Measurements from ENCODE around the gene SF3B3.

The SF3B3 gene

GRCh38 chr16:70523743-70524398 is at the start of gene SF3B3:
TSS of gene SF3B3 (plus strand) at chr16:70523816. CDS start at chr16:70526657, 2,841 bp downstream.
- DNase-seq (ENCODE audit: low read depth): peak; percentile 36
- TF ChIP-seq, protein P1, sequence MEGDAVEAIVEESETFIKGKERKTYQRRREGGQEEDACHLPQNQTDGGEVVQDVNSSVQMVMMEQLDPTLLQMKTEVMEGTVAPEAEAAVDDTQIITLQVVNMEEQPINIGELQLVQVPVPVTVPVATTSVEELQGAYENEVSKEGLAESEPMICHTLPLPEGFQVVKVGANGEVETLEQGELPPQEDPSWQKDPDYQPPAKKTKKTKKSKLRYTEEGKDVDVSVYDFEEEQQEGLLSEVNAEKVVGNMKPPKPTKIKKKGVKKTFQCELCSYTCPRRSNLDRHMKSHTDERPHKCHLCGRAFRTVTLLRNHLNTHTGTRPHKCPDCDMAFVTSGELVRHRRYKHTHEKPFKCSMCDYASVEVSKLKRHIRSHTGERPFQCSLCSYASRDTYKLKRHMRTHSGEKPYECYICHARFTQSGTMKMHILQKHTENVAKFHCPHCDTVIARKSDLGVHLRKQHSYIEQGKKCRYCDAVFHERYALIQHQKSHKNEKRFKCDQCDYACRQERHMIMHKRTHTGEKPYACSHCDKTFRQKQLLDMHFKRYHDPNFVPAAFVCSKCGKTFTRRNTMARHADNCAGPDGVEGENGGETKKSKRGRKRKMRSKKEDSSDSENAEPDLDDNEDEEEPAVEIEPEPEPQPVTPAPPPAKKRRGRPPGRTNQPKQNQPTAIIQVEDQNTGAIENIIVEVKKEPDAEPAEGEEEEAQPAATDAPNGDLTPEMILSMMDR (IDR thresholded peaks at IDR 0.05; ENCODE audit: insufficient read depth, low read depth, low read length, missing control alignments): no peak
- H3K4me3 ChIP-seq (ENCODE audit: low read length): peak within 1 kb of the TSS; percentile 97

- no peak overlapping the region for H3K4me3 ChIP-seq (ENCODE audit: low read length)
- no peak for DNase-seq (ENCODE audit: low read depth)
- TF ChIP-seq, protein P1 (IDR thresholded peaks at IDR 0.05; ENCODE audit: insufficient read depth, low read depth, low read length, missing control alignments): no peak
These were observed 49.1 kb upstream of the SF3B3 start for GRCh38 chr16:70474320-70475053.

GRCh38 chr16:70475054-70475871 is 48.4 kb upstream of the SF3B3 start:
- TF ChIP-seq, protein P1 (IDR thresholded peaks at IDR 0.05; ENCODE audit: insufficient read depth, low read depth, low read length, missing control alignments): no peak
- peak; percentile 20 for DNase-seq (ENCODE audit: low read depth)

DNA sequence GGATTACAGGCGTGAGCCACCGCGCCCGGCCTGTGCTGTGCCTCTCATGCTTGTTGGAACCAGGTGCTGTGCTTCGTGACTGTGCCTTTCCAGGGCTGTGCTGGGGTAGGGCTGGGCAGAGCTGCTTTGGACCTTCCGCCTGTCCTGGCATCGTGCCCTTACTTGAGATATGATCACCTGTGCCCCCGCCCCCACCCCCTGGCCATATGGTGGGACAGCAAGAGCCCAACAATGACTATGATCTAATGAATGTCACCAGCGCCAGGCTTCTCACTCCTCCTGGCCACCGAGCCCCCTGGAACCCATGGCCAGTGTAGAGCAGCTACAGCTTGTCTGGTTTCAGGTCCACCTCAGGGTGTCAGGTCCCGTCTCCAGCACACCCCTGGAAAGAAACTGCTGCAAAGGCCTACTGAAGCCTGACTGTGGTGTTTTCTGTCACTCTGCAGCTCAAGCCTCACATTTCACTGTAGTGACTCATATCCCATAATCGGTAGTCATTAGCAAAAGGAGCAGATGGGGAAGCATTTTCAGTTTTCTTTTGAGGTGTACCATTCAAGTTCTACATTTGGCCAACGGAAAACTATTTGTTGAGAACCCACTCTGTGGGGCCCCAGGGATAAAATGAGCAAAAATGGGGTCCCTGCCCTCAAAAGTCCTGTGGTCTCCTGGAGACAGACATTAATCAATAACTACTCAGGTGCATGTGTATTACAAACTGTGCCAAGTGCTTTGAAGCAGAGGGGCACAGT is 47.2 kb upstream of the SF3B3 start:
- DNase-seq (ENCODE audit: low read depth): peak; percentile 70
- H3K4me3 ChIP-seq (ENCODE audit: low read length): no peak overlapping the region
- TF ChIP-seq, protein P1 (IDR thresholded peaks at IDR 0.05; ENCODE audit: insufficient read depth, low read depth, low read length, missing control alignments): no peak

More at GRCh38 chr16:70475054-70475871, 48.4 kb upstream of the SF3B3 start:
- H3K4me3 ChIP-seq (ENCODE audit: low read length): no peak overlapping the region

- H3K4me3 ChIP-seq (ENCODE audit: low read length): no peak overlapping the region
- TF ChIP-seq, protein P1 (IDR thresholded peaks at IDR 0.05; ENCODE audit: insufficient read depth, low read depth, low read length, missing control alignments): no peak
- no peak for DNase-seq (ENCODE audit: low read depth)
These were observed 45.4 kb upstream of the SF3B3 start for GRCh38 chr16:70478169-70478568.

- TF ChIP-seq, protein P1 (IDR thresholded peaks at IDR 0.05; ENCODE audit: insufficient read depth, low read depth, low read length, missing control alignments): no peak
- no peak overlapping the region for H3K4me3 ChIP-seq (ENCODE audit: low read length)
- peak; percentile 27 for DNase-seq (ENCODE audit: low read depth)
These were observed 44.7 kb upstream of the SF3B3 start for GRCh38 chr16:70478912-70479341.

Measured in epithelial cell of esophagus (primary cell).